NT2/D1 (cell line): Measurements from ENCODE around the gene FITM1.

Source experiments
- SUZ12 ChIP-seq: IDR thresholded peaks from 2 replicates; pipeline ENCODE4 v1.6.1; 2011; ENCODE audit not compliant: insufficient read length, insufficient read depth; ENCODE audit errors: extremely low read depth
- YY1 ChIP-seq: IDR thresholded peaks from 2 replicates; pipeline ENCODE4 v1.6.1; 2011; ENCODE audit not compliant: insufficient read length, insufficient read depth

DNA sequence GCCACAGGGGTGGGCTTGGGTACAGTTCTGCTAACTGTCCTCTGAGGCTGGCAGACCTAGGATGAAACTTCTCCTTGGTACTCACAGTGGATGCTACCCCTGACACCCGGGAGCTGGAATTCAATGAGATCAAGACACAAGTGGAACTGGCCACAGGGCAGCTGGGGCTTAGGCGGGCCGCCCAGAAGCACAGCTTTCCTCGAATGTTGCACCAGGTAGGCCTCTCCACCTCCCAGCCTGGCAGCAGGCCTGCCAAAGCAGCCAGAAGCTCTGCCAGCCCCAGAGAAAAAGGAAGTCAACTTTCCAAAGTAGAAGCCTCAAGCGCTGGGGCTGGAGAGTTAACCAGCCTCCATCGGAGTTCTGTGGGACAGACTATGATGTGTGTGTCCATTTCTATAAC lies 13.3 kb upstream of the FITM1 start:
- TF ChIP-seq YY1: no peak
- TF ChIP-seq SUZ12: no peak
